ENCODE data around the gene SART1.
"Not testable (repeated sequence)": the region's sequence is repeated elsewhere in the genome, so short reads cannot be mapped to it uniquely, and the experiment has no call there.

The SART1 gene

DNA sequence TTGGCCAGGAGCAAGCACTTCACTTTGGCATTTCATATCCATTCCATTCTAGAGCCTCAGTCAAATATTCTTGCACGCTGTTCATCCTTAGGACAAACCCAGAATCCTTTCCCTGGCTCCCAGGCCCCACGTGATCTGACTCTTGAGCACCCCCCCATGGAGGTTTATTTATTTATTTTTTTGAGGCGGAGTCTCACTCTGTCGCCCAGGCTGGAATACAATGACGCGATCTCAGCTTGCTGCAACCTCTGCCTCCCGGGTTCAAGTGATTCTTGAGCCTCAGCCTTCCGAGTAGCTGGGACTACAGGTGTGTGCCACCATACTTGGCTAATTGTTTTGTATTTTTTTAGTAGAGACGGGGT lies 29.0 kb upstream of the SART1 start:
- no peak for DNase-seq

DNA sequence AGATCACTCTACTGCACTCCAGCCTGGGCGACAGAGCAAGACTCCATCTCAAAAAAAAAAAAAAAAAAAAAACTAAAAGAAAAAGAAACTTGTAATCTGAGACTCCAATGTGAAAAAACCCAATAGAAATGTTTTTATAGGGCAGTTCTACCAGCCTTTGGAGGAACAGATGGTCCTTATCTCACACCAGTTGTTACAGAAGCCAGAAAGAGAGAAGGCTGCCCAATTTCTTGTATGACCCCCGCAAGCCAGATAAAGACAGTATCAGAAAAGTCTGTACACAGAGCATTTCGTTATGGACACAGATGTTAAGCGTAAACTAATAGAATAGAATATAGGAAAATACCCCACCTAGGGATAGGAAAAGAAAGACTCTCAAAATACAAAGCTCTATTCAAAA lies 27.5 kb upstream of the SART1 start:
- no peak for DNase-seq

DNA sequence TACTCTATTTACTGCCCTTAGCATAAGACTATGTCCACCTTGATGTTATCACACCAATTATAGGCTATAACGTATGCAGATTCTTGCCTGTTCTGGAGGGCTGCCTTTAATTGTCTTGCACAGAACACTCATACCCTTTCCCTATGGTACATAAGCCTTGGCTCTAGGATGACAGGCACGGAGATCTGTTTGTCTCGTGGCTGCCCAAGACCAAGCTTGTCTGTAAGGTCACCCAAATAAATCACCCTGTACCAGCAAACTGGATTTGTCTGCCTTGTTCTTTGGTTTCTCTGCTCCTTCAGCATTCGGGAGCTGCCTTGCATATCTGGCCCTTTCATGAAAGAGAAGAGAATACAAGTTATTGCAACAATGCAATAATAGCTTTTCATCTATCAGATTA lies 23.8 kb upstream of the SART1 start:
- DNase-seq: no peak

DNA sequence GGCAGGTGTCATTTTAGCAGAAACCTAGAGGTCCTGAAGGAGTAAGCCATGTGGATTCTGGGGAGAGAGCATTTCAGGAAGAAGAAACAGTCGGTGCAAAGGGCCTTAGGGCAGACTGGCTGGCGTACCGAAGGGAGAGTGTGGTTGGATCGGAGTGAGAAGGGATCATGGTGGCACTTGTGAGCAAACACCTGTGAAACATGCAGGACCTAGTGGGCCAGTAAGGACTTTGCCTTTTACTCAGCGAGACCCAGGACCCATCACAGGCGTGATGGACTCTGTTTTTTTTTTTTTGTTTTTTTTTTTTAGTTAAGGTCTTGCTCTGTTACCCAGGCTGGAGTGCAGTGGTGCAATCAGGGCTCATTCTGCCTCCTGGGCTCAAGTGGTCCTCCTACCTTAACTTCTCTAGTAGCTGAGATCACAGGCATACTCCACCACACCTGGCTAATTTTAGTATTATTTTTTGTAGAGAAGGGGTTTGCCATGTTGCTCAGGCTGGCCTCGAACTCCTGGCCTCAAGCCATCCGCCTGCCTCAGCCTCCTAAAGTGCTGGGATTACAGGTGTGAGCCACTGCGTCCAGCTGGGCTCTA lies 19.7 kb upstream of the SART1 start:
- no peak for DNase-seq

DNA sequence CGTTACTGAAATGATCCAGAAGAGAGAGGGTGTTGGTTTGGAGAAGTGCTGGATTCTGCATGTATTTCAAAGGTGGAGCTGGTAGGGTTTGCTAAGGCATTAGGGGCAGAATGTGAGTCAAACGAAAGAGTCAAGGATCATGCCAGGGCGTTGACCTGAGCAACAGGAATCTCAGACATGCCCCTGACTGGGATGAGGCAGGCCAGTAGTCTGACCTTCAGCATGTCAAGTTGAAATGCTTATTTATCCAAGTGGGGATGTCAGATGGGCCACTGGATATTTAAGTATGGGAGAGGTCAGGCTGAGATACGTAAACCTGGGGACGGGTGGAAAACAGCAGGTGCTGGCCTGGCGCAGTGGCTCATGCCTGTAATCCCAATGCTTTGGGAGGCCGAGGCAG lies 19.0 kb upstream of the SART1 start:
- no peak for DNase-seq

DNA sequence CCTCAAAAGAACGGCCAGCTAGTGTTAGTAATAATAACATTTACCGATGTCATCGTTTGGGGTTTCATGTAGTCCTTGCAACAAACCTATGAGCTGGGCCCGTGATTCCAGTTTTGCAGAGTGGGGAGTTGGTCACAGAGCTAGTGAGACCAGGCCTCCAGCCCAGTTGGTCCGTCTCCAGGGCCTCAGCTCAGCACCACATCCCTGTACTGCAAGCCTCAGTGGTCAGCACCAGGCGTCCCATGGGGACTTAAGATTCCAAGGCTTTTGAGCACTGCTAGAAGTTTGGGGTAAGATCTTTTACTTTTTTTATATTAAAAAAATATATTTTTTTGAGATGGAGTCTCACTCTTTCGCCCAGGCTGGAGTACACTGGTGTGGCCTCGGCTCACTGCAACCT lies 17.3 kb upstream of the SART1 start:
- no peak for DNase-seq

DNA sequence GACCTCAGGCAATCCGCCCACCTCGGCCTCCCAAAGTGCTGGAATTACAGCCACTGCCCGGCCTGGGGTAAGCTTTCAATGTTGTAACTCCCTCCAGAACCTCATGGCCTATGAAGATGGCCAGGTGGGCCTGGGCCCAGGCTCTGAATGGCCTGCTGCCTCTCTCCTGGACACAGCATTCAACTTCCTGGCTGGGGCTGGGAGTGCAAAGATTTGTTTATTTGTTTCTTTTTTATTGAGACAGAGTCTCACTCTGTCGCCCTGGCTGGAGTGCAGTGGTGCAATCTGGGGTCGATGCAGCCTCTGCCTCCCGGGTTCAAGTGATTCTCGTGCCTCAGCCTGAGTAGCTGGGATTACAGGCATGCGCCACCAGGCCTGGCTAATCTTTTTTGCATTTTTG lies 16.8 kb upstream of the SART1 start:
- DNase-seq: no peak

DNA sequence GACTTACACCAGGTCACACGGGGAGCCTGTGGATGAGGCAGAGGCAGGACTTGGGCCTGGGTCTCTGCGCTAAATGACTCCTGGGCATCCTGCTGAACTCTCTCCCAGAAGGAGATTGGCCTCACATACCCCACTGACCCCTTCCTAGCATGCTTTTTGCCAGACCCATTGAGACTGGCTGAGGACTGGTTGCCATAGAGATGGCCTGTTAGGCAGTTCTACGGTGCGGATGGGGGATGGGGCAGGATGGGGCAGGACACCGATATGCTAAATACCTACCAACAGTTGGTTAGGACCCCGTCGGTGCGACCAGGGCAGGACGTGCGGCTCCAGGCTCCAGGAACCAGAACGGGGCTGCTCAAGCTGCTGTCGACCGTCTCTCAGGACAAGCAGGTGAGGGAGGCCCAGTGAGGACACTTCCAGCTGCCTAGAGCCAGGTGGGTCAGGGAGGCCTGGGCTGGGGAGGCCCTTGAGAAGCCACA lies 16.1 kb upstream of the SART1 start, which contains the start of gene TSGA10IP:
TSS of gene TSGA10IP (plus strand) at position 51 of the 482 bp plus-strand sequence. CDS start at position 247, 196 bp downstream.
- no peak for DNase-seq

DNA sequence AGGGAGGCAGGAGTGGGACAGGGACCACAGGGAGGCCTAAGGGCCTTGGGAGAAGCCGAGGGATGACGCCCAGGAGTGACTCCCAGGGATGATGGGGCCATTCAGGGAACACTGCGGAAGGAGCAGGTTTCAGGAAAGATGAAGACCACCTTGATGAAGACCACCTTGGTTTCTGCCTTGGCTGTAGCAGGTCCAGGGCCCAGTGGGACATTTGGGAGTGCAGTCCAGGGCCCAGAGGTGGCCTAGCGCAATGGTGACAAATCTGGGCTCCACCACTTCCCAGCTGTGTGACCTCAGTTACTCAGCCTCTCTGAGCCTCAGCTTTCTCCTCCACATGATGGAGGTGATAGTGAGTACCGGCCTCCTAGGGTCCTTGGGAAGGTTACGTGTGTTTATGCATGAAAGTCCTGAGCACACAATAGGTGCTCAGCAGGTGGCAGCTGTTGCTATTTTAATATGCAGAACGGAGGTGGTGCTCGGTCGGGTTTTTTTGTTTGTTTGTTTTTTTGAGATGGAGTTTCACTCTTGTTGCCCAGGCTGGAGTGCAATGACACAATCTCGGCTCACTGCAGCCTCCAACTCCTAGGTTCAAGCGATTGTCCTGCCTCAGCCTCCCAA lies 15.5 kb upstream of the SART1 start:
- DNase-seq: no peak

DNA sequence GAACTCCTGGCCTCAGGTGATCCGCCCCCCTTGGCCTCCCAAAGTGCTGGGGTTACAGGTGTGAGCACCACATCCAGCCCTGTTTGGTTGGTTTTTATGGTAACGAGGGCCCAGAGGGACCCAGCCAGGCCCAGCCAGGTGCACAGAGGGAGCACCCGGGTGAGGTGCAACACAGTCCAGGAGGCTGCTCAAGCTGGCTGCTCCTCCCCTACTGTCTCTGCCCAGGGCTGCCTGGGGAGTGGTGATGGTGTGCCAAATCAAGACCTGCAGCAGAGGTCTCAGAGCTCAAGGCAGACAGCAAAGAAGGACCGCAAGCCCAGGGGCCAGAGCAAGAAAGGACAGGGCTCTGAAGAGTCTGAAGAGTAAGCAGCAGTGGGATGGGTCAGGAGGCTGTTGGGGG lies 14.9 kb upstream of the SART1 start:
- no peak for DNase-seq

DNA sequence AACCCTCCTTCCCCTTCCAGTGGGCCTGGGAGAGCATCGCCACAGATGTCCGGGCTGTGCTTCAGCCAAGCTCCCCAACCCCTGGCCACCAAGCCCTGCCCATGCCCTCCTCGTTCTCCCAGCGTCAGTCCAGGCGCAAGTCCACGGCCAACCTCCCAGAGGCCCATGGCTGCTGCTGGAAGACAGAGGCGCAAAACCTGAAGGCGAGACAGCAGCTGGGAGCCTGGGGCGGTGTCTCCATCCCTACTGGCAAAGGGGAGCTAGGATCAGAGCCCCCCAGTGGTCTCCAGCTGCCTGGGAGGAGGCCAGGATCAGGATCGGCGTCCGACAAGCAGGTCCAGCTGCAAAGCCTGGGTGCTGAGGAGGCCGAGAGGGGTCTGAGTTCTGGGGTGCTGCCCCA lies 14.4 kb upstream of the SART1 start:
- no peak for DNase-seq

DNA sequence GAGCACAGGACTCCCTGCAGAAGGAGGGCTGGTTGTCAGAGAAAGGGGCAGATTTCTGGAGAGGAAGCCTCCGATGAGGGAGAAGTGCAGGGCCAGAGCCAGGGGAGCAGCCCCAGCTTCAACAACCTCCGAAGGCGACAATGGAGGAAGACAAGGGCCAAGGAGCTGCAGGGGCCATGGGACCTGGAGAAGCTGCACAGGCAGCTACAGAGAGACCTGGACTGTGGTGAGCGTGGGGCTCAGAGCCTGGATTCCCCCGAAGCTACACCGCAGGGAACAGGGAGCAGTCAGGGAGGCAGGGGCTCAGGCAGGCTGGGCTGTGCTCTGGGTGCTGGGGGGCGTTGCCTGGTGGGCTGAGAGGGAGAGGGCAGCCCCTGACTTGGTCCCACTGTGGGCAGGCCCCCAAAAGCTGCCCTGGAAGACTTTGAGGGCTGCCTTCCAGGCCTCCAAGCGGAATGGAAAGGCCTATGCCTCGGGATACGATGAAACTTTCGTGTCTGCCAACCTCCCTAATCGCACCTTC lies 13.9 kb upstream of the SART1 start:
- no peak for DNase-seq

DNA sequence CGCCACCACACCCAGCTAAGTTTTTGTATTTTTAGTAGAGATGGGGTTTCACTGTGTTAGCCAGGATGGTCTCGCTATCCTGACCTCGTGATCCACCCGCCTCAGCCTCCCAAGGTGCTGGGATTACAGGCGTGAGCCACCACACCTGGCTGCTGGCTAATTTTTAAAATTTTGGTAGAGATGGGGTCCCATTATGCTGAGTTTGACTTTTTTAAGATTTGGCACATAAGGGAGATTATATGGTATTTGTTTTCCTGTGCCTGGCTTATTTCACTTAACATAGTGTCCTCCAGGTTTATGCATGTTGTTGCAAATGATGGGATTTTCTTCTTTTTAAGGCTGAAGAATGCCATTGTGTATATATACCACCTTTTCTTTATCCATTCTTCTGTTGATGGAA lies 10.8 kb upstream of the SART1 start:
- not testable (repeated sequence) for DNase-seq

DNA sequence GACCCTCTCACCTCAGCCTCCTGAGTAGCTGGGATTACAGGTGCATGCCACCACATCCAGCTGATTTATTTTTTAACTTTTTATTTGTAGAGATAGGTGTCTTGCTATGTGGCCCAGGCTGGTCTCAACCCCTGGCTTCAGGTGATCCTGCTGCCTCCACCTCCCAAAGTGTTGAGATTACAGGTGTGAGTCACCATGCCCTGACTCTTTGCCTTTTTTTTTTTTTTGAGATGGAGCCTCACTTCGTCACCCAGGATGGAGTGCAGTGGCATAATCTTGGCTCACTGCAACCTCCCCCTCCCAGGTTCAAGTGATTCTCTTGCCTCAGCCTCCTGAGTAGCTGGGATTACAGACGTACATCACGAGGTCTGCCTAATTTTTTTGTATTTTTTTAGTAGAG lies 9.9 kb upstream of the SART1 start:
- DNase-seq: not testable (repeated sequence)

DNA sequence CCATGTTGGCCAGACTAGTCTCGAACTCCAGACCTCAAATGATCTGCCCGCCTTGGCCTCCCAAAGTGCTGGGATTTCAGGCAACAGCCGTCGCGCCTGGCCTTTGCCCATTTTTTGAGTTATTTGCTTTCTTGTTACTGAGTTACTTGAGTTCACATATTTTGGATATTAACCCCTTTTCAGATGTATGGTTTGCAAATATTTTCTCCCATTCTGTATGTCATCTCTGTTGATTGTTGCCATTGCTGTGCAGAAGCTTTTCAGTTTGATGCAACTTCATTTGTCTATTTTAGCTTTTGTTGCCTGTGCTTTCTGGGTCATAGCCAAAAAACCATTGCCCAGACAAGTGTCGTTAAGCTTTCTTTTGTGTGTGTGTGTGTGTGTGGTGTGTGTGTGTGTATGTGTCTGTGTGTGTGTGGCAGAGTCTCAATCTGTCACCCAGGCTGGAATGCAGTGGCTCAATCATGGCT lies 9.4 kb upstream of the SART1 start:
- no peak for DNase-seq

DNA sequence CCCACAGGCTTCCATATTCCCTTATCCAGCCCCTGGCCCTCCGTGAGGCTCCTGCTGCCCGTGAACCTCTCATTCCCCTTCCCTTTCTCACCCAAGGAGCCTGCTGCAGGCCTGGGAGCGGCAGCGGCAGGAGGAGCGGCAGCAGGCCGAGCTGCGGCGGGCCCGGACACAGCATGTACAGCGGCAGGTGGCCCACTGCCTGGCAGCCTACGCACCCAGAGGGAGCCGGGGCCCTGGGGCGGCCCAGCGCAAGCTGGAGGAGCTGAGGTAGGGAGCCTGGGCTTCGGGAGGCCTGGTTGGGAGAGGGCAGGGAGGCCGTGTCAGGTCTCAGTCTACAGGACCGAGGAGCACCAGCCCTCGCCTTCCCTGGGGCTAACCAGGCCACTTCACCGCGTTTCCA lies 8.1 kb upstream of the SART1 start:
- DNase-seq: no peak

DNA sequence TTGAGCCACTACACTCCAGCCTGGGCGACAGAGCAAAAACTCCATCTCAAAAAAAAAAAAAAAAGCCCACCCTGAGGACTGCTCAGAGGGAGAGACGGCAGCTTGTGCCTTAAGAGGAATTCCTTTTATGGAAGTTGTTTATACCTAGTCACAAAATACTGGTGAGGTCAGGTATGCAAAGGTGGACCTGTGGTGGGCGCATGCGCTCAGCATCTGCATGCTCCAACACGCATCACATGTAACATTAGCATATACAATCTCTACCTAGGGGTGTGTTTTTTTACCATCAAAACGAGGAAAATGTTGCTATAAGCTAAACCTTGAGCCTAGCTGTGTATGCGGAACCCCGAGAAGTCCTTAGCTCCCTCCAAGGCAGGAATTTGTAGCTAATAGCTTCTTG lies 6.8 kb upstream of the SART1 start:
- DNase-seq: no peak

DNA sequence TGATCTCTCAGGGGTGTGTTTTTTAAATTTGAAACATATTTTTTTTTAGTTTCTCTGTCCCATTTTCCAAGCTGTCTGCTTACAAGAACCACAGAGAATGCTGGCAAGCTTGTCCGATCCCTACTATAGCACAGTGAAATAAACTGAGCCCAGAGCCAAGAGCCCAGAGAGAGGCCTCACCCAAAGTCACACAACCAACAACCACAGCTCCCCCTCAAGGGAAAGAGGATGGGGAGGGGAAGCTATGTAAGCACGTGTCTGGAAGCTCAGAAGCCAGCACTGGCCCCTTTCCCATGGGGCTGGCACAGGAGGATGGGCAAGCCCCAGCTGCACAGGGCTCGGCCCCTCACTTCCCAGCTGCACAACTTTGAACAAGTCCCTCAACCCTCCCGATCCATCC lies 3.2 kb upstream of the SART1 start:
- no peak for DNase-seq

DNA sequence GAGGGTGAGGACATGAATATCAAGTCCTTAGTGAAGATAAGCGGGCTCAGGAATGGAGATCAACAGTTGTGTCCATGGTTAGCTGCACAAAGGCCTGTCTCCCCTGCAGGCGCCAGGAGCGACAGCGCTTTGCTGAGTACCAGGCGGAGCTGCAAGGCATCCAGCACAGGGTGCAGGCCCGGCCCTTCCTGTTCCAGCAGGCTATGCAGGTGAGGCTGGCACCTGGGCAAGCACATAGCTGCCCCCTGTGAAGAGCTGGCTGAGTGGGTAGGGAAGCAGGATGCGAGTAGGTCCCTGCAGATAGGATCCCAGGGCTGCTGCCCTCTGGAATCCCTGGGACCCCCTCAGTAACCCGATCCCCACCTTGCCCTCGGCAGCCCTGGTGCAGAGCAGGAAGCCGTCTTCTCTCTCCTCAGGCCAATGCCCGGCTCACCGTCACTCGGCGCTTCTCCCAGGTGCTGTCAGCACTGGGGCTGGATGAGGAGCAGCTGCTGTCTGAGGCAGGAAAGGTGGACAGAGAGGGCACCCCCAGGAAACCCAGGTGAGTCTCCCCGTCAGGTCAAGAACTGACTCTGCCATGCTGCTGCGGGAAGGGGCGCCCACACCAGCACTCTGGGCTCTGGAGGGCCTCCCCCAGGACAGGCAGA lies 2.6 kb upstream of the SART1 start:
- DNase-seq: no peak

DNA sequence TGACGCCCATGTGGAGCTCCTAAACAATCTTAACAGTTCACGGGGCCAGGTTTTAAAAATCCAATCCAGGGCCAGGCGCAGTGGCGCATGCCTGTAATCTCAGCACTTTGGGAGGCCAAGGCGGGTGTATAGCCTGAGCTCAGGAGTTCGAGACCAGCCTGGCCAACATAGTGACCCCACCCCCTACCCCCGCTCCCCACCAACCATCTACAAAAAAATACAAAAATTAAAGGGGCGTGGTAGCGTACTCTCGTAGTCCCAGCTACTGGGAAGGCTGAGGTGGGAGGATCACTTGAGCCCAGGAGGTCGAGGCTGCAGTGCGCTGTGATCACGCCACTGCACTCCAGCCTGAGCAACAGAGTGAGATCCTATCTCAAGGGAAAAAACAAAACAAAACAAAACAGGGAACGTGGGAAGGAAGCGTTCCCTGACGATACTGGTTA lies 689 bp upstream of the SART1 start:
- DNase-seq: no peak

DNA sequence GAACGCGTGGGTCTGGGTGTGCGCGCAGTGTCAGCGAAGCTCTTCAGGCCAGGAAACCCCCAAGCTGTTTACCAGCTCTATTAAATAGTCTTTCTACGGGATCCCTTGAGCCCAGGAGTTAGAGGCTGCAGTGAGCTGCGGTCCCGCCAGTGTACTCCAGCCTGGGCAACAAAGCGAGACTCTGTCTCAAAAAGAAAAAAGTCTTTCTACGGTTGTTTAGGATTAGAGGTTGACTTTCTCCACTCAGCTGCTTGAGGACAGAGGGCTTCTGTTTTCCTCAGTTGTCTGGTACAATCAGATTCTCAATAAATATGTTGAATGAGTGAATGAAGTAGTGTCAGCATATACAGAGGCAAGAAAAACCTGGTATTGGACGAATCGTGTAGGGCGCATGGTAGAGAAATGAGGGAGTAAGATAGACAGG lies 619 bp downstream of the SART1 start:
- DNase-seq: no peak

DNA sequence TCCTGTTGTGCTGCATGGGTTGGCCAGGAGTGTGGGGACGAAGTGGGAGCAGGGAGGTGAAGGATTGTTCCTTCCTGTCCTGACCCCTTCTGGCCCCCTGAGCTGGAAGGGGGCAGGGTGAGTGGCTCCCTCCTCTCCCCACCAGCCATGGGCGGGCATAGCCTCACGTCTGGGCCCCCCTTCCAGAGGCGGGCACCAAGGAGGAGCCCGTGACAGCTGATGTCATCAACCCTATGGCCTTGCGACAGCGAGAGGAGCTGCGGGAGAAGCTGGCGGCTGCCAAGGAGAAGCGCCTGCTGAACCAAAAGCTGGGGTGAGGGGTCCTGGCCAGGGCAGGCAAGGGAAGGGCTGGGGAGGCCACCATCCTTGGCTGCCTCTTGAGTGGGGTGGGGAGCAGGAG lies 3.4 kb downstream of the SART1 start:
- DNase-seq: no peak

DNA sequence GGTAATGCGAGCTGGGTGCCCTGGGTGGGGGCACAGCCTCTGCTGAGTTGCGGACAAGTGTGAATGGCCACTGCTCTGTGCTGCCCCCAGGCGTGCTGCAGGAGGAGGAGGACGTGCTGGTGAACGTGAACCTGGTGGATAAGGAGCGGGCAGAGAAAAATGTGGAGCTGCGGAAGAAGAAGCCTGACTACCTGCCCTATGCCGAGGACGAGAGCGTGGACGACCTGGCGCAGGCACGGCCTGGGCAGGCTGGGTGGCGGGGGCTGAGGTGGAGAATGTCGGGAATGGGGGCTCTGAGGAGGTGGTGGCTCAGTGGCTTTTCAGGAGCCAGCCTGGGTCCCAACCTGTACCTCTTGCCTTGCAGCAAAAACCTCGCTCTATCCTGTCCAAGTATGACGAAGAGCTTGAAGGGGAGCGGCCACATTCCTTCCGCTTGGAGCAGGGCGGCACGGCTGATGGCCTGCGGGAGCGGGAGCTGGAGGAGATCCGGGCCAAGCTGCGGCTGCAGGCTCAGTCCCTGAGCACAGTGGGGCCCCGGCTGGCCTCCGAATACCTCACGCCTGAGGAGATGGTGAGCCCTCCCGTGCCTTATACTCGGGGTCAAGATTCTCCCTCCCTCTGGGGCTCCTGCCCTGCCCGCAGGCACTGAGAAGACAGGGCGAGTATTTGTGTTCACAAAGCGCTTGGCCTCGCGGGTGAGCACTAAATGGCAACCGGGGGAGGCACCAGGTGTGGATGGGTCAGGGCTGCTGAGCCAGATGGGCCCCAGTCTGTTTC lies 4.6 kb downstream of the SART1 start:
- no peak for DNase-seq

Measured in GOT3 (cell line).